Muscle layer of colon (tissue), 2 donors: Measurements from ENCODE around the gene IL16.
A peak's percentile ranks its signal among the peaks of the same experiment; 100 is the strongest.

Experiments used
- H3K27ac ChIP-seq: one replicate; pipeline ENCODE4 v1.7.0; 2013; ENCODE audit warnings: low read depth, mild to moderate bottlenecking, low read length, moderate library complexity
- H3K27me3 ChIP-seq, 2 donors: one replicate each; pipeline ENCODE4 v1.7.0; 2013; ENCODE audit warnings: low read length in 2 of 2, mild to moderate bottlenecking in 2 of 2; ENCODE audit not compliant: insufficient read depth in 2 of 2, control insufficient read depth in 1 of 2
- H3K36me3 ChIP-seq: one replicate; pipeline ENCODE4 v1.7.0; 2013; ENCODE audit warnings: mild to moderate bottlenecking, low read length; ENCODE audit not compliant: insufficient read depth
- H3K4me1 ChIP-seq: one replicate; pipeline ENCODE4 v1.7.0; 2013; ENCODE audit warnings: mild to moderate bottlenecking, low read length; ENCODE audit not compliant: insufficient read depth
- H3K4me3 ChIP-seq, 2 donors: one replicate each; pipeline ENCODE4 v1.7.0; 2013; ENCODE audit warnings: low read length in 2 of 2, low read depth in 1 of 2, mild to moderate bottlenecking in 1 of 2, moderate library complexity in 1 of 2
- H3K9ac ChIP-seq: one replicate; pipeline ENCODE4 v1.7.0; 2013; ENCODE audit warnings: low read length
- H3K9me3 ChIP-seq: one replicate; pipeline ENCODE4 v1.7.0; 2013; ENCODE audit warnings: mild to moderate bottlenecking, low read length
- donor health status: abdominal sarcoma.
- donor health status: Adenocarcinoma of cecum.

IL16 gene

GRCh38 chr15:81176291-81176893 lies 20.3 kb upstream of the IL16 start:
- Histone ChIP-seq H3K27ac (no peak overlapping the region), H3K4me3 (no peak overlapping the region), H3K4me1 (peaks cover 3% of the 10 kb centered on the region), H3K9me3 (no peaks in the 10 kb centered on the region), H3K27me3 (no peaks in the 10 kb centered on the region), H3K9ac (no peak overlapping the region), H3K36me3 (no peaks in the 10 kb centered on the region)

GRCh38 chr15:81178365-81178764 lies 18.3 kb upstream of the IL16 start:
- Histone ChIP-seq H3K9ac (no peak overlapping the region), H3K36me3 (no peaks in the 10 kb centered on the region), H3K27ac (no peak overlapping the region), H3K4me3 (no peak overlapping the region), H3K9me3 (no peaks in the 10 kb centered on the region), H3K27me3 (no peaks in the 10 kb centered on the region), H3K4me1 (peaks cover 21% of the 10 kb centered on the region)

- peaks cover 21% of the 10 kb centered on the region for H3K4me1 ChIP-seq
- no peak overlapping the region for H3K4me3 ChIP-seq
- no peak overlapping the region for H3K9ac ChIP-seq
- no peak overlapping the region for H3K27ac ChIP-seq
- no peaks in the 10 kb centered on the region for H3K36me3 ChIP-seq
- no peaks in the 10 kb centered on the region for H3K9me3 ChIP-seq
- H3K27me3 ChIP-seq, result no peaks in the 10 kb centered on the region
Observed at GRCh38 chr15:81181220-81181619, 15.5 kb upstream of the IL16 start.

- Histone ChIP-seq H3K27me3 (no peaks in the 10 kb centered on the region), H3K4me3 (peak overlapping the region; percentile 0 to 64), H3K27ac (peak overlapping the region; percentile 26), H3K4me1 (peaks cover 21% of the 10 kb centered on the region), H3K9me3 (no peaks in the 10 kb centered on the region), H3K9ac (no peak overlapping the region), H3K36me3 (no peaks in the 10 kb centered on the region)
Observed at GRCh38 chr15:81182031-81182755, 14.5 kb upstream of the IL16 start.

- Histone ChIP-seq H3K27me3 (no peaks in the 10 kb centered on the region), H3K4me1 (peaks cover 21% of the 10 kb centered on the region), H3K9ac (no peak overlapping the region), H3K9me3 (no peaks in the 10 kb centered on the region), H3K27ac (no peak overlapping the region), H3K4me3 (peak overlapping the region; percentile 0 to 64), H3K36me3 (no peaks in the 10 kb centered on the region)
Observed at GRCh38 chr15:81182756-81183438, 13.8 kb upstream of the IL16 start.

GRCh38 chr15:81183439-81183775 lies 13.3 kb upstream of the IL16 start:
- H3K27ac ChIP-seq, result no peak overlapping the region
- H3K36me3 ChIP-seq, result no peaks in the 10 kb centered on the region
- H3K4me1 ChIP-seq, result peaks cover 21% of the 10 kb centered on the region
- H3K4me3 ChIP-seq, result peak overlapping the region in 1 of 2 donors; percentile 64
- H3K27me3 ChIP-seq, result no peaks in the 10 kb centered on the region
- H3K9ac ChIP-seq, result no peak overlapping the region
- H3K9me3 ChIP-seq, result no peaks in the 10 kb centered on the region

GRCh38 chr15:81184188-81184587 lies 12.5 kb upstream of the IL16 start:
- Histone ChIP-seq H3K9me3 (no peaks in the 10 kb centered on the region), H3K9ac (no peak overlapping the region), H3K27me3 (no peaks in the 10 kb centered on the region), H3K36me3 (no peaks in the 10 kb centered on the region), H3K27ac (no peak overlapping the region), H3K4me1 (peaks cover 21% of the 10 kb centered on the region), H3K4me3 (peak overlapping the region in 1 of 2 donors; percentile 64)

- H3K27ac ChIP-seq, result no peak overlapping the region
- H3K27me3 ChIP-seq, result no peaks in the 10 kb centered on the region
- no peaks in the 10 kb centered on the region for H3K9me3 ChIP-seq
- no peak overlapping the region for H3K4me3 ChIP-seq
- no peak overlapping the region for H3K9ac ChIP-seq
- H3K36me3 ChIP-seq, result no peaks in the 10 kb centered on the region
- H3K4me1 ChIP-seq, result peaks cover 23% of the 10 kb centered on the region
Observed at GRCh38 chr15:81185631-81186295, 10.9 kb upstream of the IL16 start.

- Histone ChIP-seq H3K36me3 (no peaks in the 10 kb centered on the region), H3K4me1 (peaks cover 4% of the 10 kb centered on the region), H3K4me3 (no peak overlapping the region), H3K9me3 (no peaks in the 10 kb centered on the region), H3K9ac (no peak overlapping the region), H3K27ac (no peak overlapping the region), H3K27me3 (no peaks in the 10 kb centered on the region)
Observed at GRCh38 chr15:81188354-81188753, 8.3 kb upstream of the IL16 start.

GRCh38 chr15:81189583-81190283 lies 6.9 kb upstream of the IL16 start:
- H3K4me3 ChIP-seq, result no peak overlapping the region
- peaks cover 4% of the 10 kb centered on the region for H3K4me1 ChIP-seq
- no peaks in the 10 kb centered on the region for H3K36me3 ChIP-seq
- no peak overlapping the region for H3K9ac ChIP-seq
- no peaks in the 10 kb centered on the region for H3K9me3 ChIP-seq
- no peaks in the 10 kb centered on the region for H3K27me3 ChIP-seq
- H3K27ac ChIP-seq, result no peak overlapping the region

- no peak overlapping the region for H3K4me3 ChIP-seq
- no peak overlapping the region for H3K27ac ChIP-seq
- H3K36me3 ChIP-seq, result no peaks in the 10 kb centered on the region
- peaks cover 4% of the 10 kb centered on the region for H3K4me1 ChIP-seq
- no peaks in the 10 kb centered on the region for H3K27me3 ChIP-seq
- H3K9ac ChIP-seq, result no peak overlapping the region
- H3K9me3 ChIP-seq, result no peaks in the 10 kb centered on the region
Observed at GRCh38 chr15:81190922-81191507, 5.7 kb upstream of the IL16 start.
